Muscle layer of colon (tissue), 2 donors: ENCODE data around the gene BRAF.
"Not testable (repeated sequence)": the region's sequence is repeated elsewhere in the genome, so short reads cannot be mapped to it uniquely, and the experiment has no call there.

Experiments
- H3K27ac ChIP-seq: one replicate; pipeline ENCODE4 v1.7.0; 2013; ENCODE audit warnings: low read depth, mild to moderate bottlenecking, low read length, moderate library complexity
- H3K27me3 ChIP-seq, 2 donors: one replicate each; pipeline ENCODE4 v1.7.0; 2013; ENCODE audit warnings: low read length in 2 of 2, mild to moderate bottlenecking in 2 of 2; ENCODE audit not compliant: insufficient read depth in 2 of 2, control insufficient read depth in 1 of 2
- H3K36me3 ChIP-seq: one replicate; pipeline ENCODE4 v1.7.0; 2013; ENCODE audit warnings: mild to moderate bottlenecking, low read length; ENCODE audit not compliant: insufficient read depth
- H3K4me1 ChIP-seq: one replicate; pipeline ENCODE4 v1.7.0; 2013; ENCODE audit warnings: mild to moderate bottlenecking, low read length; ENCODE audit not compliant: insufficient read depth
- H3K4me3 ChIP-seq, 2 donors: one replicate each; pipeline ENCODE4 v1.7.0; 2013; ENCODE audit warnings: low read length in 2 of 2, low read depth in 1 of 2, mild to moderate bottlenecking in 1 of 2, moderate library complexity in 1 of 2
- H3K9ac ChIP-seq: one replicate; pipeline ENCODE4 v1.7.0; 2013; ENCODE audit warnings: low read length
- H3K9me3 ChIP-seq: one replicate; pipeline ENCODE4 v1.7.0; 2013; ENCODE audit warnings: mild to moderate bottlenecking, low read length
- donor health status: abdominal sarcoma.
- donor health status: Adenocarcinoma of cecum.

Gene BRAF

DNA sequence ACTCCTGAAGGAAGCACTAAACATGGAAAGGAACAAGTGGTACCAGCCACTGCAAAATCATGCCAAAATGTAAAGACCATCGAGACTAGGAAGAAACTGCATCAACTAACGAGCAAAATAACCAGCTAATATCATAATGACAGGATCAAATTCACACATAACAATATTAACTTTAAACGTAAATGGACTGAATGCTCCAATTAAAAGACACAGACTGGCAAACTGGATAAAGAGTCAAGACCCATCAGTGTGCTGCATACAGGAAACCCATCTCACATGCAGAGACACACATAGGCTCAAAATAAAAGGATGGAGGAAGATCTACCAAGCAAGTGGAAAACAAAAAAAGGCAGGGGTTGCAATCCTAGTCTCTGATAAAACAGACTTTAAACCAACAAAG lies 163.4 kb downstream of the BRAF start:
- not testable (repeated sequence) for H3K36me3 ChIP-seq, H3K4me3 ChIP-seq, H3K9ac ChIP-seq

DNA sequence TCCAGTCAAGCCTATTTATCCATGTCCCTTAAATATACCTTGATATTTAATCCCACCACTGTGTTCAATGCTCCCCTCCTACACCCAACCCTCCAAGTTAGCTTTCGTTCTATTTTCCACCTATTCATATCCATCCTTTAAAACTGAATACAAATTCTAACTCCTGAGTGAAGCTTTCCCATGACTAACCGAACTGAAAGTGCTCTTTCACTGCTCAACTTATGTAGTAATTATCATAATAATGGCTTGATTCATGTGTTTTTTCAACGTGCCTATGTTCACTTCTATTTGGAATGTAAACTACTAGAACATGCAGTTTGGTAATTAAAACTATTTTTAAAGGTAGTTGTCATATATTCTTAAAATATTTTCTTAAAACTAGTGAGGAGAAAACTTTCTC lies 170.2 kb downstream of the BRAF start:
- Histone ChIP-seq H3K4me3 (no peak overlapping the region), H3K27ac (no peak overlapping the region), H3K4me1 (no peaks in the 10 kb centered on the region), H3K9me3 (no peaks in the 10 kb centered on the region), H3K27me3 (no peaks in the 10 kb centered on the region), H3K9ac (no peak overlapping the region), H3K36me3 (peaks cover 7% of the 10 kb centered on the region)

More for the DNA sequence above, 163.4 kb downstream of the BRAF start:
- H3K9me3 ChIP-seq, H3K4me1 ChIP-seq, H3K27me3 ChIP-seq, H3K27ac ChIP-seq: not testable (repeated sequence)

DNA sequence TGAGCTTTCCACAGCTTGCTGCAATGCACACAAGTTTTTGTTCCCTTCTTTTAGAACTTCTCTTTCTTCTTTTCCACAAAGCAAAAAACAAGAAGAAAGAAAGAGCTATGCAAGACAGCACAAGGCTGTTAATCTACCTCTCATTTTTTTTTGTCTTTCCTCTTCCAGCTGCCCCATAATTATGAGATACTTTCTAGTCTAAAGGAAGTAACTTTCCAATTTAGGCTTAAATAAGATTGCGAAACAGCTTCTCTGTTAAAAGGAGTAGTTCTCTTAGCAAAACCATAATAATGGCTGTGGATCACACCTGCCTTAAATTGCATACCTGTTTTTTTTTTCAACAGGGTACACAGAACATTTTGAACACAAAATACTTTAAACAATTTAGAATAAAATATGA lies 172.2 kb downstream of the BRAF start:
- Histone ChIP-seq H3K27me3 (no peaks in the 10 kb centered on the region), H3K4me3 (no peak overlapping the region), H3K4me1 (no peaks in the 10 kb centered on the region), H3K9me3 (no peaks in the 10 kb centered on the region), H3K9ac (no peak overlapping the region), H3K27ac (no peak overlapping the region), H3K36me3 (peaks cover 7% of the 10 kb centered on the region)

DNA sequence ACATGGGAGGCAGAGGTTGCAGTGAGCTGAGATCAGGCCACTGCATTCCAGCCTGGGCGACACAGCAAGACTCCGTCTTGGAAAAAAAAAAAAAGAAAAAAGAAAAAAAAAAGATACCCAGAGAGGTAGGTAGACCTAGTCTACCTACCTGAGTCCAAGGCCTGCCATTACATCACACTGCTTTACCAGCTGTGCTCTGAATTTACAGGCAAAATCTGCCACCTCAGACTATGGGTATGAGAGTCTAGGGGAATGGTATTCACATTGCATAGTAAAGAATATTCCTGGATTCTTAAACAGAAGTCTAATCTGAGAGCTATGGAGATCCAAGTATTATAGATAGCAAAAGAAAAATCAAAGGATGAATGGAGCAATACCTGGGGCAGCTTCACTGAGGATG lies 178.0 kb downstream of the BRAF start:
- H3K4me1 ChIP-seq: no peaks in the 10 kb centered on the region
- H3K9ac ChIP-seq: no peak overlapping the region
- H3K27me3 ChIP-seq: no peaks in the 10 kb centered on the region
- no peaks in the 10 kb centered on the region for H3K36me3 ChIP-seq
- no peaks in the 10 kb centered on the region for H3K9me3 ChIP-seq
- no peak overlapping the region for H3K4me3 ChIP-seq
- H3K27ac ChIP-seq: no peak overlapping the region

DNA sequence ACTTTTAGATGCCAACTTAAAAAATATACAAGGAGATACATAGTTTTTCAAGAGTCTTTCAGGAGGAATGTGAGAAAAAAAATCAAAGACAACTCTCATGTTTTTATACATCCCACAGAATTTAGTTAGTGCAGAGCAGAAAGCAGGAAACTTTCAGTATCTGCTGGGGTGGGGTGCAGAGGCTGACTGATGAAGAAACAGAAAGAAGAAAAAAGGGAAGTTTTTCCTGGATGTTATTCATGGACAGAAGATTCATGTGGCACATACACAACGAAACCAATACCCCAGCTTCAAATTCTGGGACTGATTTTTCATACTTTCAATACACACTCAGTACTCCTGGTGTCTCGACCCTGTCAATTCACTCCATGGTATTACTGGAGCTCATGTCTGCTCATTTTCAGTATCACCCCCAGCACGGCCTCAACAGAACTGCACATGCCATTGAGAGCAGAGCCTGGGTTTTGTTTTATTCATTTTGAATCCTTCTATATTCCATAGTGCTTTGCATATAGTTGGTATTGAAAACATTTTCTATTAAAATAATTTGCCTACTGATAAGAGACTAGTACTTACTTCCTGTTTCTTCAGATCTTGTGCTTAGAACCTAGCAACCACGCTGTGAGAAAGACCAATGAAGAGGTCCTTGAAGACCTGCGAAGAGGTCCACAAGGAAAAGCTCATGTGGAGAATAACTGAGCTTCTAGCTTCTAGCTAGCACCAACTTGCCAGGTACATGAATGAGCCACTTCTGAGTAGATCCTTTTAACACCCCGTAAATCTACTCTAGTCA lies 179.3 kb downstream of the BRAF start:
- H3K9me3 ChIP-seq: no peaks in the 10 kb centered on the region
- no peak overlapping the region for H3K27ac ChIP-seq
- H3K27me3 ChIP-seq: no peaks in the 10 kb centered on the region
- H3K9ac ChIP-seq: no peak overlapping the region
- H3K36me3 ChIP-seq: no peaks in the 10 kb centered on the region
- no peaks in the 10 kb centered on the region for H3K4me1 ChIP-seq
- no peak overlapping the region for H3K4me3 ChIP-seq

DNA sequence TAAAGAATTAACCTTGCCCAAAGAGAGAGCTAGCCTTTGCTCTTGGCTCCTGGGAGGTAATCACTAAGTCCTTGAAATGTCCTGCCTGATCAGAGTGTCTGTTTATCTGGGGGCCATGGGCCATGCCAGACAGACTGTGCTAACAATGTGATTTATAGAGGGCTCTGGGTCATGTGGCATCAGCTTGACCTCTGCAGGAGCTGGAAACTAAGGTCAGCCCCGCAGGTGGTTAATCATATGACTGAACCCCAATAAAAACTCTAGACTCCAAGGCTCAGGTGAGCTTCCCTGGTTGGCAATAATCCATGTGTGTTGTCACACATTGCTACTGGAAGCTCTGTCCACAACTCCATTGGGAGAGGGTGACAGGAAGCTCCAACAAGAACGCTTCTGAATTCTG lies 180.7 kb downstream of the BRAF start:
- Histone ChIP-seq H3K27me3 (no peaks in the 10 kb centered on the region), H3K9ac (no peak overlapping the region), H3K9me3 (no peaks in the 10 kb centered on the region), H3K4me1 (no peaks in the 10 kb centered on the region), H3K36me3 (peaks cover 5% of the 10 kb centered on the region), H3K4me3 (no peak overlapping the region), H3K27ac (no peak overlapping the region)

DNA sequence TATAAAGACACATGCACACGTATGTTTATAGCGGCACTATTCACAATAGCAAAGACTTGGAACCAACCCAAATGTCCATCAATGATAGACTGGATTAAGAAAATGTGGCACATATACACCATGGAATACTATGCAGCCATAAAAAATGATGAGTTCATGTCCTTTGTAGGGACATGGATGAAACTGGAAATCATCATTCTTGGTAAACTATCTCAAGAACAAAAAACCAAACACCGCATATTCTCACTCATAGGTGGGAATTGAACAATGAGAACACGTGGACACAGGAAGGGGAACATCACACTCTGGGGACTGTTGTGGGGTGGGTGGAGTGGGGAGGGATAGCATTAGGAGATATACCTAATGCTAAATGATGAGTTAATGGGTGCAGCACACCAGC lies 181.5 kb downstream of the BRAF start:
- not testable (repeated sequence) for H3K9ac ChIP-seq, H3K4me3 ChIP-seq, H3K9me3 ChIP-seq, H3K27me3 ChIP-seq, H3K27ac ChIP-seq, H3K36me3 ChIP-seq, H3K4me1 ChIP-seq

DNA sequence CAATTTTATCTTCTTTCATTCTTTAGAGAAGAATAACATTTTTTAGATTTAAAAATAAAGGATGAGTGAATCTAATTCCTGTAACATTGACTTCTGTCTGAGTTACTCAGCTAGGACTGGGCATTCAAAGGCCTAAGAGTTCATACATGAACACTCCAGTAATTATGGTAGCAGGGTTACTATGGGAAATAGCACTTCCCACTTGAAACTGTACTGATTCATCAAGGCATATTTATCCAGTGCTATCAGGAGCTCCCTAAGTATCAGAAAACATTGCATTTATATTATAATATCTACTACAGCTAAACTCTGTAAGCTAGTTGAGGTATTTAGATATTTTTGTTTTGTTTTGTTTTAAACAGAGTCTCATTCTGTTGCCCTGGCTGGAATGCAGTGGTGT lies 186.4 kb downstream of the BRAF start:
- peaks cover 5% of the 10 kb centered on the region for H3K36me3 ChIP-seq
- H3K27ac ChIP-seq: no peak overlapping the region
- H3K9me3 ChIP-seq: no peaks in the 10 kb centered on the region
- H3K4me1 ChIP-seq: no peaks in the 10 kb centered on the region
- H3K4me3 ChIP-seq: no peak overlapping the region
- no peaks in the 10 kb centered on the region for H3K27me3 ChIP-seq
- no peak overlapping the region for H3K9ac ChIP-seq

DNA sequence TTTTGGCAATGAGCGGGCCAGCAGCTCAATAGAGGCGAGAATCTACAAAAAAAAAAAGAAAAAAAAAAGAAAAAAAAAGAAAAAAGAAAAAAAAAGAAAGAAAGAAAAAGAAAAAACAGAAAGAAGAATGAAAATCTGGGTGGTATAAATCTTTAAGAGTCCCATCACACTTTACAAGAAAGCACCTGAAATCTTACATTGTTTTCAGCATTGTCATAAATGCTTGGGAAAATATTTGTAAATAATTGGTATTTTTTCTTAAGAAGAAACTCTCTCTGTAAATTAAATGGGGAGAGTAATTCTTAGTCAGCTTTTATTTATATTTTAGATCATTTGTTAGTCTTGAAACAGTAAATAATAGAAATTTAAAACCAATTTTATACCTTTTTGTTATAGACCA lies 190.0 kb downstream of the BRAF start:
- Histone ChIP-seq H3K36me3 (peaks cover 2% of the 10 kb centered on the region), H3K4me3 (no peak overlapping the region), H3K4me1 (no peaks in the 10 kb centered on the region), H3K9me3 (no peaks in the 10 kb centered on the region), H3K27ac (no peak overlapping the region), H3K9ac (no peak overlapping the region), H3K27me3 (no peaks in the 10 kb centered on the region)

DNA sequence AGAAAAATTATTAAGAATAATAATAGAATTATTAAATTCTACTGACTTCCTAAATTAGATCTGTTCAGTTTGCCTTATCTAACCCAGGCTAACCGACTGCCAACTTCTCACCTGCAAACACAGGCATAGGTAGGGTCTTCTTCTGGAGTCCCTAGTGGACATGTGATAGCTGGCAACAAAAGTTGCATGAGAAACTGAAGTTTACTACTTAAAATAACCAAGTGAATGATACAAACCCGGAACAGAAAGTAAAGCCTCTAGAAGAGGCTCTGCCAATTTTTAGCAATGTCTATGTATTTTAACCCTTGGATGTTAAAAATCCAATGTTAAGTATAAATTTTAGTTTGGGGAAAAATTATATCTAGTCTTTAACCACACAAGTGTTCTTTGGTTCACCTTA lies 190.6 kb downstream of the BRAF start:
- Histone ChIP-seq H3K9ac (no peak overlapping the region), H3K4me1 (no peaks in the 10 kb centered on the region), H3K4me3 (no peak overlapping the region), H3K27me3 (no peaks in the 10 kb centered on the region), H3K27ac (no peak overlapping the region), H3K36me3 (no peaks in the 10 kb centered on the region), H3K9me3 (no peaks in the 10 kb centered on the region)

DNA sequence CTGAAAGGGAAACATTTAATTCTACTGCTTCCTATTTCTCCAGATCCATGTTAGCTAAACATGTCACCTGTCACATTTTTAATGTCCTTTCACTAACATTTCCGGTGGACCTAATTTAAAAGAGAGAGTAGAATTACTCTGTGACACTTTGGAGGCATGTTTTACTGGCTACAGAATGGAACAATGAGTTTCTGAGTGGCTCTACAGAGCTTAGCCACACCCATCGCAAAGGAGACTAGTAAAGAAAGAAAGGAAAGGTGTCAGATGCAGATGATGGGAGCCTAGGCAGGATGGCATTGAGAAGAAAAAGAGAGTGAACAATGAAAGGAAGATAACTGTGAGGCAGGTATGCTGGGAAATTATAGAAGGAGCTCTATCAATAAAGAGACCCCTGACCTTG lies 192.3 kb downstream of the BRAF start:
- Histone ChIP-seq H3K27me3 (no peaks in the 10 kb centered on the region), H3K9ac (no peak overlapping the region), H3K9me3 (no peaks in the 10 kb centered on the region), H3K36me3 (no peaks in the 10 kb centered on the region), H3K4me3 (no peak overlapping the region), H3K4me1 (no peaks in the 10 kb centered on the region), H3K27ac (no peak overlapping the region)

DNA sequence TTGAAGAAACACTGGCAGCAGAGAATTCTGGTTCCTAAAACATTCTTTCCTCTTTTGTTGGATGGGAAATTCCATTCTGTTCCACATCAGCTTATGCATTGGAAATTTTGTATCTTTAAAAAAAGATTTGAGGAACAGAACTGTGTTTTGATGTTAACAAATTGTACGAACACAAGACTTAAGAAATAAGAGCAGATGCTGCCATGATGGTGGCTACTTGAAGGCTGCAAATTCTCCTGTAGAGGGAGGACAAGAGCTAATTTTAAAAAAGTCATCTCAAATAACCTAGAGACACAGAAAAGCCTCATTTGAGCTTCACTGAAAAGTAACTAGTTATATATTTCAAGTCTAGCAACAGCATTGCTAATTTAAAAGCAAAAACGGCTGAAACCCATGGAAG lies 198.4 kb downstream of the BRAF start:
- Histone ChIP-seq H3K27me3 (no peaks in the 10 kb centered on the region), H3K4me3 (no peak overlapping the region), H3K4me1 (no peaks in the 10 kb centered on the region), H3K9ac (no peak overlapping the region), H3K27ac (no peak overlapping the region), H3K9me3 (no peaks in the 10 kb centered on the region), H3K36me3 (peaks cover 5% of the 10 kb centered on the region)
